Calu3 (cell line): ENCODE results near the gene PSMB2. TPM values are rescaled to one million over a fixed set of nuclear protein-coding genes. Genes with fewer than 3 reads are reported as not detected.

Experiments
- BruUV-seq: library from RNA; stranded (reverse); fragments of 400-500 nt; replicated peaks from 2 replicates; lab custom pipeline; 2021; lab: Mats Ljungman, UMichigan
- CTCF ChIA-PET: fragments of 300-600 bp; sonication (Branson Sonifier 250); formaldehyde crosslinking; loops from one replicate; lab custom pipeline; 2022; ENCODE audit warnings: antibody characterized with exemption; lab: Charles Lee
- DNase-seq: peaks from one replicate; pipeline ENCODE4 v3.0.0; 2022
- H3K27ac Mint-ChIP-seq: one replicate; pipeline ENCODE4 v1.8.0; 2022; ENCODE audit warnings: mixed read lengths; ENCODE audit not compliant: unreplicated experiment
- H3K27me3 Mint-ChIP-seq: one replicate; pipeline ENCODE4 v1.8.0; 2022; ENCODE audit warnings: mixed read lengths; ENCODE audit not compliant: unreplicated experiment
- H3K36me3 Mint-ChIP-seq: one replicate; pipeline ENCODE4 v1.8.0; 2022; ENCODE audit warnings: mild to moderate bottlenecking, moderate library complexity, mixed read lengths; ENCODE audit not compliant: insufficient read depth, unreplicated experiment
- H3K4me1 Mint-ChIP-seq: one replicate; pipeline ENCODE4 v1.8.0; 2022; ENCODE audit warnings: mild to moderate bottlenecking, low read depth, mixed read lengths; ENCODE audit not compliant: unreplicated experiment
- H3K4me3 Mint-ChIP-seq: one replicate; pipeline ENCODE4 v1.8.0; 2022; ENCODE audit warnings: mild to moderate bottlenecking, low read depth, moderate library complexity, mixed read lengths; ENCODE audit not compliant: unreplicated experiment
- H3K9me3 Mint-ChIP-seq: one replicate; pipeline ENCODE4 v1.8.0; 2022; ENCODE audit warnings: low read depth, mixed read lengths; ENCODE audit not compliant: unreplicated experiment
- CTCF ChIP-seq: fragments of 200-600 bp; IDR thresholded peaks from one replicate; pipeline ENCODE4 v1.8.0; 2022; ENCODE audit warnings: antibody characterized with exemption; ENCODE audit not compliant: unreplicated experiment
- intact Hi-C: fragments of 100-400 bp; cut with micrococcal nuclease; formaldehyde crosslinking; loops from one replicate; pipeline ENCODE4 v1.10.0; 2022; ENCODE audit not compliant: unreplicated experiment
- total RNA-seq: library from RNA; stranded (reverse); gene quantifications from 2 replicates; pipeline ENCODE4 v1.2.3, GENCODE V29; 2022

Gene PSMB2
- total RNA-seq, 1 experiment from 2014 or later: 109 TPM

- Mint-ChIP-seq H3K4me1 (peaks cover 10% of the 10 kb centered on the region), H3K27me3 (peaks cover 15% of the 10 kb centered on the region), H3K4me3 (peak overlapping the region; percentile 99), H3K27ac (peak overlapping the region; percentile 100), H3K9me3 (no peaks in the 10 kb centered on the region), H3K36me3 (peaks cover 32% of the 10 kb centered on the region)
- TF ChIP-seq CTCF: no peak
- TSS peak; percentile 27 for BruUV-seq
- intact Hi-C loops: loop anchor here (5.0 kb wide), 1 partner anchor 77 kb away; the partner anchor contains the start of gene C1orf216
- CTCF ChIA-PET: no interaction called here
- DNase-seq: peak; percentile 1
Observed at GRCh38 chr1:35640380-35641232, 720 bp downstream of the PSMB2 start.

GRCh38 chr1:35637401-35637809, 3.9 kb downstream of the PSMB2 start:
- peaks cover 44% of the 10 kb centered on the region for H3K36me3 Mint-ChIP-seq
- no peak for DNase-seq
- H3K27me3 Mint-ChIP-seq: no peaks in the 10 kb centered on the region
- TF ChIP-seq CTCF: no peak
- peaks cover 10% of the 10 kb centered on the region for H3K4me1 Mint-ChIP-seq
- no TSS peak for BruUV-seq
- intact Hi-C loops: no loop called here
- peak overlapping the region; percentile 78 for H3K27ac Mint-ChIP-seq
- no peaks in the 10 kb centered on the region for H3K9me3 Mint-ChIP-seq
- H3K4me3 Mint-ChIP-seq: peak overlapping the region; percentile 52
- CTCF ChIA-PET: interaction anchor here (0.7 to 1.8 kb wide), 2 partner anchors 73 to 78 kb away, joined by 3 to 8 read pairs (median 3); no protein-coding TSS in a partner anchor

GRCh38 chr1:35633547-35633946, 7.8 kb downstream of the PSMB2 start:
- BruUV-seq: no TSS peak
- H3K27ac Mint-ChIP-seq: no peak overlapping the region
- H3K27me3 Mint-ChIP-seq: no peaks in the 10 kb centered on the region
- H3K4me1 Mint-ChIP-seq: peaks cover 14% of the 10 kb centered on the region
- H3K36me3 Mint-ChIP-seq: peaks cover 49% of the 10 kb centered on the region
- no peaks in the 10 kb centered on the region for H3K9me3 Mint-ChIP-seq
- CTCF ChIA-PET: interaction anchor here (0.7 kb wide), 1 partner anchor 82 kb away, joined by 4 read pairs; no protein-coding TSS in a partner anchor
- no peak for DNase-seq
- intact Hi-C loops: no loop called here
- no peak overlapping the region for H3K4me3 Mint-ChIP-seq
- TF ChIP-seq CTCF: no peak

- TF ChIP-seq CTCF: no peak
- Mint-ChIP-seq H3K4me1 (peaks cover 8% of the 10 kb centered on the region), H3K9me3 (no peaks in the 10 kb centered on the region), H3K4me3 (no peak overlapping the region), H3K27me3 (no peaks in the 10 kb centered on the region), H3K27ac (no peak overlapping the region), H3K36me3 (peaks cover 46% of the 10 kb centered on the region)
- no TSS peak for BruUV-seq
- no peak for DNase-seq
- intact Hi-C loops: no loop called here
- CTCF ChIA-PET: interaction anchor here (0.5 kb wide), 1 partner anchor 188 kb away, joined by 3 read pairs; no protein-coding TSS in a partner anchor
Observed at GRCh38 chr1:35631396-35631795, 9.9 kb downstream of the PSMB2 start.
